Inferior parietal cortex (tissue), 1 donor: ENCODE results near the gene ZBTB47.

Experiments used
- DNase-seq: peaks from one replicate; pipeline ENCODE4 v3.0.0-alpha.2; 2016; ENCODE audit errors: extremely low spot score

Gene ZBTB47

DNA sequence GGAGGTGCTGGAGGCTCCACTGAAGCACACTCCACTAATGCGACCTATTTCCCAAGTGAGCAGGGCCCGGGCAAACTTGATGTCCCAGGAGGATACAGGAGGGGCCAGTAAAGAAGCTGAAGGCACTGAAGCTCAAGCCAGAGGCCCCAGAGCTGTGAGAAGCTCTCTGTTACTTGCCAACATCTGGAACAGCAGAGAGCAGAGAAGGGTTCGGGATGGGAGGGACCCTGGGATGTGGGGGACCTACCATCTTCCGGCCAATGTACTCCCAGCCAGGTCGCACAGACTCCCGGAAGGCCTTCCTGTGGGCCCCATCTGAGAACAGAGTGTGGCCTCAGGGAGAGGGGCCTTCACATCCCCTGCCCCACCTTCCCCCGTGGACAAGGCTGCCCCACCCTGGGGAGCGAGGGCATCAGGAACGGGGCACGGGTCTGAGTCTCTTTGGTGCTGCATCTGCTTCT lies 46.0 kb downstream of the ZBTB47 start:
- DNase-seq = no peak

DNA sequence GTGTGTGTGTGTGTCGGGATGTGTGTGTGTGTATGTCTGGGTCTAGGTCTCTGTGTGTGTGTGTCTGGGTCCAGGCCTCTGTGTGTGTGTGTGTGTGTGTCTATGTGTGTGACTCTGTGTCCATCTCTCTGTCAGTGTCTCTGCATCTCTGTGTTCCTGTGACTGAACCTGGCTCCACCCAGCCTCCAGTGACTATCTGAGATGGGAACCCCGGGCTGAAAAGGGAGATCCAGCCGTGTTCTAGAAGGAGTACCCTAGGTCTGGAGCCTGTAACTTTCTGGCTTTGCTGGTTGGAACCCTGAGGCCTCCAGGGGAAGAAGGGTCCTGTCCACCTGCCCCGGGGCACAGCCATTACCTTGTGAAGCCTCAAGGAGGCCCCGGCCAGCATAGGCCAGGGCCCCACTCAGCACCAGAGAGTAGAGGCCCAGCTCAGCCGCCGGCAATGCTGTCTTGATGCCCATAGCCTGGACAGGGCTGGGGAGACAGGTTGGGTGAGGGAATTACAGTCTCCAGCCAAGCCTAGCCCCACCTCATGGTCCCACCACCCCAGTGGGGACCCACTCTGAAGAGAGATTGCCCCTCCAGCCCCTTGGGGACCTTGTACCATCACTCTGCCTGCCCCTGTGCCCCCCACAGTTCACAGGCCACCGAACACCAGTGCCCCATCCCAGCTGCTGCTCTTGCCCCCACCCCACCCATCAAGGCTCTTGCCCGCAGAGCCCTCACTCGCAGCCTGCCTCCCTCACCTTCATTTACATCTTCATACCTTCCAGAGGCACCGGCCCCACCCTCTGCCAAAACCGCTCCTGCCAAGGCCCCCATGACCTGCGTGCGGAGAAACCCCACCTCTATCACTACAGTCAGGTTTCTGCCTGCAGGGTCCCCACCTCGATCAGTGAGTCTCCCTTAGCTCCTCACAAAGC lies 47.1 kb downstream of the ZBTB47 start:
- no peak for DNase-seq

DNA sequence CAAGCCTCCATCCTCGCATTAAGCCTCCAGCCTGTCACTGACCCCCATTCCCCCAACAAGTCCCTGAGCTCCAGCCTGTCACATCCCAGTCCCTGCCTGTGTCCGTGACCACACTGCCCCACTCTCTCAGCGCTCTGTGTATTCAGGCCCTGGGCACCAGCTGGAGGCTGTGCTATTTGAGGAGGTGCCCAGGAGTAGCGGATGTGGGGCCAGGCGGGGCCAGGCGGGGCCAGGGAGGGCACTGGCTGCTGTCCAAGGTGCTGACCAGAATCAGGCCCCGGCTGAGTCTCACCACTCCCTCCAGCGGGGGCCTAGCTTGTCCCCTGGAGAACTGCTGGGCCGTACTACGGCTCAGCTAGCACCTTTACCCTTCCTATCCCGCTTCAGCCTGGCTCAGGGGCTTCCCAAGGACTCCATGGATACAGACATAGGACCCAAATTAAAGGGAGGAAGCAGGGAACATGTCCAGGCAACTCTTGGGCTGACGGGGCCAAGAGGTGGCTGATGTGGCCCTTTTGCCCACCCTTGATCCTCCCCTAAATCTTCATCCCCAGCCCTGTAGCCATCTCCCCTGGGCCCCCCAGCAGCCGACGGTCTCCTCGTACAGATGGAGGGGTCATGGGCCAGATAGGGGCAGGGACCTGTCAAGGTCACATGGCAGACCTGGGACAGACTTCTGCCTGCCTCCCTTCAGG lies 48.0 kb downstream of the ZBTB47 start:
- peak; percentile 70 for DNase-seq

DNA sequence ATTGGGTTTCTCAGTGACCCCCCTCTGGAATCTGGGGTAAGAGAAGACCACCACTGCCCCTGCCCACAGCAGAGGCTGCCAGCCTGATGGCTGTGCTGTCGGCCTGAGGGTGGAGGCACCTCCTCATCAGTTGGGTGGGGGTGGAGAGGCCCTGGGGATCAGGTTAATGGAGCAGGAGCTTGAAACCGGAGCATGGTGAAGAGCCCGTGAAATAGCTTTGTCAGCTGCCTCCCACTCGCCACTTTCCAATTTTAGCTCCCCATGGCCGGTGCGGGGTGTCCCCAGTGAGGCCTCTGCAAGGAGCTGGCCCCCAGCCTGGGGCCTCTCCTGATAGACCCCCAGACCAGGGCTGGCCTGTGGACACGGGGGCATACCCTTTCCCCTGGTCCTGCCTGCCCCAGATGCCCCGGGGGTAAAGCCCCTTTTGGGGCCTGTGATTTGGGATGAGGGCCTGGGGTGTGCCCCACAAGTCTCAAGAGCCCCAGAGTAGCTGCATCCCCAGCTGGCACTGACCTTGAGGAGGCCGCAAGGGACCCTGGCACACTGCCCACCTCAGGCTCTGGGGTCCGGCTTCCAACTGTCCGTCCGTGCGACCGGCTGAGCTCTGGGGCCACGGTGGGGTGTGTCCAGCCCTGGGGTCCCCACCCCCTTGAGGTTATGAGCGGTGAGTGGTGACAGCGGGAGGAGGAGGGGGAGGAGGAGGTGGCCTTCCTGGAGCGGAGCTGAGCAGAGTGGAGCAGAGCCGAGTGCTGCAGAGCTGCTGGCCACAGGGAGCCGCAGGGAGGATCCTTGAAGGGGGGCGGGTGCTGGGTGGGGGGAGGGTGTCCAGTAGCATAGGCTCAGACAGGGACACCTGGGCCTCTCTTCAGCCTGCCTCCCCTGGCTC lies 48.8 kb downstream of the ZBTB47 start, which contains the start of gene HHATL:
Gene HHATL, minus strand, starts transcription at position 733 of the 886 bp plus-strand sequence. CDS start 1,972 bp downstream, outside the sequence.
- no peak for DNase-seq

DNA sequence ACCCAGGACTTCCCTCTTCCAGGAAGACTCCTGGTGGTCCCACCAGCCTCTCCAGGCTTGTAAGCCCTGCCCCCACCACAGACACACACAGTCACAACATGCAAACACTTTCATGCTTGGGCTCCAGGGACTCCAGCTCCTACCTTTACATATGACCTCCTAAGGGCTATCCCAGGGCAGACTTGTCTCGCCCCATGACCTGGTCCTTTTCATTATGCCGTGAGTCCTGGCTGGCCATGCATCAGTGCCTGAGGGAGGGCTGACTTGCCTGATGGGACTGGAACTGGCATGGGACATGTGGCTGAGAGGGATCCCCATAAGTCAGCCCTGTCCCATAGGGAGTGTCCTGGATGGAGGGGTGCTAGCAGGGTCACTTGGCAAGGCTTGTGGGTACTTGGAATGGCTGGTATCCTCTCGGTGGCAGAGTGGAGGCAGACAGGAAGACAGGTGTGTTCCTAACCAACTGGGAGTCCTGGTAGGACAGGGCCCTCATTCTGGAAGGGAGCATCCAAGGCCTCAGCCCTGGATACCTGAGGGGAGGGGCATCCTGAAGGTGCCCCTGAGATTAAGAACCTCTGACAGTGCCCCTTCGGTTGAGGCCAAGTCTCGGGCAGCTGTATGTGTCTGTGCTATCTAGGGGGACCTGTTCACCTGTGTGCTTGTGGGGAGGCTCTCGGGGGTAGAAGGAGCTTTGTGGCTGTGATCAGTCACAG lies 49.6 kb downstream of the ZBTB47 start:
- no peak for DNase-seq

DNA sequence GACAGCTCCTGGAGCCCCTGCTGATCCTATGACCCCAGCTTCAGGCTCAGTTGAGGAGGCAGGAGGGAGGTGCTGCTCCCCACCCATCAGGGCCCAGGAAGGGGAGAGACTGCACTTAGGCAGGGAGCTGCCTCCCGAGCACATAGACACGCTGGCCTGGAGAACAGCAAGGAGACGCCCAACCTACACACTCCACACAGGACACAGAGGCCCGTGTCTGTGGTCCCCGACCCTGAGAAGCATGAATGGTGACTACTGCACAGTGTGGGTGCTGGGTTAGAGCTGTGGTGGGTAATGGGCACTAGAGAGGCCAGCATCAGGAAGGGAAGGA lies 50.2 kb downstream of the ZBTB47 start:
- DNase-seq = no peak

DNA sequence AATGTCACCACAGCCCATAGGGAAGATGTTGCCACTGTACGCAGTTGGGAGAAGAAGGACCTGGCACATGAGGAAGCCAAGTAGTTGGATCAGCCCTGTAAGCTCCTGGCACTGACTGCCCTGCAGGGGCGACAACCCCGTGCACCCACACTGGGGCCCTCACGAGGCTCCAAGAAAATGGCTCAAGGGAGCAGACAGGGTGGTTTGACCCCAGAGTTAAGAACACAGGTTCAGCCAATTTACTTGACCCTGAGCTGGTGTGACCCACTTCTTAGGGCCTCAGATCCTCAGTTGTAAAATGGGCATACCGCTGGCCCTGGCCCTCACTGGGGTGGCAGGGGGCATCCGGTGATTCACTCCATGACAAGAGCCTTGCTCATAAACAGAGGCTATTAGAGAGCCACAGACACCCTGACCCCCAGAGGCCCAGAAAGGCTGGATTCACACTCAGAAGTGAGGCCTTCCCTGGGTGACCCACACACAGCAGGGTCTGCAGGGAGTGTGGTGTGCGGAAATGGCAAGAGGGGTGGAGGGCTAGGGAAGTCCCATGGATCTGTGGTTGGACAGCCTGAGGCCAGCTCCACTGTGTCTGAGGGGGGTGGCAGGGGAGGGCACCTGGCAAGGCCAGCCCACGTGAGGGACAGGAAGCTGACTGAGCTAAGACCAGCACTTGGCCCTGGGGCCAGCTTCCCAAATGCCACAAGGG lies 50.8 kb downstream of the ZBTB47 start:
- DNase-seq = no peak

DNA sequence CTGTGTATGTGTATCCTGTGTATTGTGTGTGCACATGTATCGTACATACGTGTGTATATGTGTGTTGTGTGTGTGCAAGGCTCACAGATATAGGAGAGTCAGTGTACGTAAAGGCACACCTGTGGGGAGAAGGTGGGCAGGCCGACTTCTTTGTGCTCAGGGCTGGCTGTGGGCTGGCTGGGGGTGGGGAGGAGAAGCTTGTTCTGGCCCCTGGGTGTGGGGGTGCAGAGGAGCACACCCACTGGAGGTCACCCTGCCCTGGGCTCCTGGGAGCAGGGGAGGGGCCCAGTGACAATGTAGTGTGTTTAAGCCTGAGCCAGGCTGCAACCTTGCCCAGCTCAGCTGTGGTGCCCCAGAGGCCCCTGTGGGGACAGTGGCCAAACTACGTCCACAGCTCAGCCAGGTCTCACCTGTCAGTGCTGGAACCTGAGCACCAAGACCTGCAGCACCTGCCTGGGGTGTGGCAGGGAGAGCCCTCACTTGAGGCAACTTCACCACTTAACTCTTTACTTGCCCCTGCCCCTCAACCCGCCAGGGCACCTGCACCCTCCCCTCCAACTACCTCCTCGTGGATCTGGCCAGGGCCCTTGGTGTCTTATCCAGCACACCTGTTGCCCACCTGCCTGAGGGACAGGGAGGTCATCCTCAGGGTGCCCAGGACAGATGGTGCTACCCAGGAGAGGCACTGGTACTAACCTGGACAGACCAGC lies 51.7 kb downstream of the ZBTB47 start:
- no peak for DNase-seq

DNA sequence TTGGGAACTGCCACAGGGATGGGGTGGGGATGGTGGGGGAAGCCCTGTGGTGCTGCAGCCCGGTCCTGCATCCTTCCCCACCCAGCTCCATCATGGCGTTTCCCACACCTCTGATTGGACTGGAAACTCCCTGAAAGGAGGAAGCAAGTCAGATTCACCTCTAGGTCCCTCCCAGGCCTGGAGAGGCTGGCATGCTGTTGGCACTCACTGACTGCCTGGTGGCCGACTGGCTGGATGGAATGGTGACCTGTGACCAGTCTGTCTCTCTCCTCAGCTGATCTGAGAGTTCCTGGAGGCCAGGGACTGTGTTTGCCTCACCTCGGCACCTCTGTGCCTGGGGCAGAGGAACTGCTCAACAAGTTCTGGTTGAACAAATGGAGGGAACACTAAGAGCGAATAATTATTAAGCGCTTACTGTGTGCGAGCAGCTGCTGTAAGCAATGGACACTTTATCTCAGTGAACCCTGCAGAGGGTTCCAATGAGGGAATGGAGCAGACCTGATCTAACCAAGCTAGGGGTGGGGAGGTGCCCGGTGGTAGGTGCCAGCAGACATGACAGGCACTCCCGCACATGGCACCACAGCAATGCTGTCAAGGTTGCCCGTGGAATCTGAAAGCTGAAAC lies 52.6 kb downstream of the ZBTB47 start:
- no peak for DNase-seq

DNA sequence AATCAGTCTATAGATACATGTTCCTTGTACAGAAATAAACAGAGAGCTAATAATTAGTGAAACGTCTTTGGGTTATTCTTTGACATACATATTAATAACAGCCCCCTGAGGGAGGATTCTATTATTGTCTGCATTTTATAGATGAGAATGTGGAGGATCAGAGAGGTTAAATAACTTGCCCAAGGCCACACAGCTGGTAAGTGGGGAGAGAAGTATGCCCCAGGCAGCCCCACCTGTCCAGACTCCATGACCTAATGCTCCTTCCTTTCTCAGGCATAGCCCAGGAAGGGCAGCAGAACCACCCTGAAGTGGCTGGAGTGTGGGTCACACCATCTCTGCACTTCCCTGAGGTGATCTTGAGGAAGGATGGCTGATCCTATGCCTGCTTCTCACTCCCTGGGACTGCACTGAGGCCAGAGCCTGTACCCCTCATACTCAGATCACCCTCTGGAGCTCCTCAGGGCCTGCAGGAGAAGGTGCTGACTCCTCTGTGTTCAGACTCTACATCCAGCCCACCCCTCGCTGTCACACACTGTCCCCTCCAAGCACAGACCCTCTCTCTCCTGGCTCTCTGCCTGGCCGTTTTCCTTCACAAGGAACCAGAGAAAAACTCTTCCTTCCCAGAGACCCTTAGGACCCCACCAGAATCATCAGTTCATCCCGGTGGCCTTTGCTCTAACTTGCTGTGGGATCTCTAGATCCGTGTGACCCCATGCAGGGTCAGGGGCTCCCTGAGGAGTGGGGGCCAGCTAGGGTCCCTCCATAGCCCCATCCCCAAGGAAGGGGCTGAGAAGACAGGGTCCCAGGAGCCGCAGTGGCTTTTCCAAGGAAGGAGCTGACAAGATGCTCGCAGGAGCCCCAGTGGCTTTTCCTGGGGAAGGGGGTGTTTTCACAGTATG lies 53.5 kb downstream of the ZBTB47 start:
- DNase-seq = no peak

DNA sequence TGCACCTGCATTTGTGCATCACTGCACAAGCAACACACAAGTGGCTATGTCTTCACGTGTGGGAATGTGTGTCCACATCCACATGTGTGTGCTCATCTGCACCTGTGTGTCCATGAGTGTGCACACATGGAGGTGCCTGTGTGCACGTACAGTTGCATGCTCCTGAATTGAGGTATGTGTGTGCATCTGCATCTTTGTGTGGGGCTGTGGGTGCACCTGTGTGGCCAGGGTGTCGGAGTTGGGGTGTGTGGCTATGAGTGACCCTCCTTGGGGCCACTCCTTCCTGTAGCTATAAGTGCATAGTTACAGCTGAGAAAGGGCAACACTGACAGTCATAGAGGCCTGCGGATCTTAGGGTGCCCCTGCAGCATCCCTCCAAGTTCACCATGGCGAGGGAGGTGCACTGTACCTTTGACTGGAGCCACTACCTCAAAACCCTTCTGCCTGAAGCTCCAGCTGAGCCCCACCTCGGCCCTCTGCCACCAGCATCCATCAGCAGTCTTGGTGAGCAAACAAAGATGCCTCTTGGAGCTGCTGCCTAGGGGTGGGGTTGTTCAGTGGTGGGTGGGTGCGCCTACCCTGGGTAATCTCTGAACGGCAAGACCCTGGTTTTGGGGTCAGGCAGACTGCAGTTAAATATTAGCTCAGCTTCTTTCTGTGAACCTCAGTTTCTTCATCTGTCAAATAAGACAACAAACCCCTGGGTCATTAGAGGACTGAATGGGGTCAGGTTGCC lies 54.3 kb downstream of the ZBTB47 start:
- no peak for DNase-seq

DNA sequence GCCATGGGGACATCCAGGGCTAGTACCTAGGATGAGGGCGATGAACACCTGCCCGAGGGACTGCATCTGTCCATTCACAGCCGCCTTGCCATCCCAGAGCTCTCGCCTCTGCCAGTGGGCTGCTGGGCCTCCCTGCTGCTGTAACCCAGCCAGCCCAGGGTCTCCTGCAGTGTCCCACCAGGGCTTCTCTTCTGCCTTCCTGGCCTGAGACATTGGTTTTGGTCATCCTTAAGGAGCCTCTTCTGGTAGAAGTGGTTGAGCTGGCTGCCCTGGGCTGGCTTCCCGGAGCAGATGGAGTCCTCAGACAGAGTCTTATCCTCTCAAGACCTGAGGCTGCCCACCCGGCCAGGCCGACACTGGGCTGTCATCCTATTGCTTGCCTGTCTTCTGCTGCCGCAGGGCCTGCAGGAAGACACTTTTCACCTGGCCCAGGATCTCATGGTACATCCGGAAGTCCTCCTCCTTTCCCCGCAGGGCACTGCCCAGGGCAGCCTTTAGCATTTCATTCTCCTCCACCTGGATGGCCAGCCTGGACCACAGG lies 55.2 kb downstream of the ZBTB47 start:
- DNase-seq = no peak

DNA sequence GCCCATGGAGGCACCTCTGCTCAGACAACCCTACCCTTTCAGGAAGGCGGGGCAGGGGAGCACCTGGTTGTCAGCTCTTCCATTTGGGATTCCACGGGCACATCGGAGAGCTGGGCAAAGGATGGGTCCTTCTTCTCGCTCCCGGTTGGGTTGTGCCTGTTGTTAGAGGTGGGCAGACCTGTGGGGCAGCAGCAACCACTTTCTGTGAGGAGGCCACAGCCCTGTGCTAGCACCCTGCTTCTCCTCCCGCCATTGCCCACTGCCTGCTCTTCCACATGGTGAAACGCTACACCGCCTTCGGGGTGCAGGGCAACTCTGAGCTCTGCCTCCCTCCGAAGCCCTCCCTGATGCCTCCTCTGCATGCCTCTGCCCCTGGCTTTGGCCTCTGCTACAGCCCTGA lies 56.1 kb downstream of the ZBTB47 start:
- no peak for DNase-seq

DNA sequence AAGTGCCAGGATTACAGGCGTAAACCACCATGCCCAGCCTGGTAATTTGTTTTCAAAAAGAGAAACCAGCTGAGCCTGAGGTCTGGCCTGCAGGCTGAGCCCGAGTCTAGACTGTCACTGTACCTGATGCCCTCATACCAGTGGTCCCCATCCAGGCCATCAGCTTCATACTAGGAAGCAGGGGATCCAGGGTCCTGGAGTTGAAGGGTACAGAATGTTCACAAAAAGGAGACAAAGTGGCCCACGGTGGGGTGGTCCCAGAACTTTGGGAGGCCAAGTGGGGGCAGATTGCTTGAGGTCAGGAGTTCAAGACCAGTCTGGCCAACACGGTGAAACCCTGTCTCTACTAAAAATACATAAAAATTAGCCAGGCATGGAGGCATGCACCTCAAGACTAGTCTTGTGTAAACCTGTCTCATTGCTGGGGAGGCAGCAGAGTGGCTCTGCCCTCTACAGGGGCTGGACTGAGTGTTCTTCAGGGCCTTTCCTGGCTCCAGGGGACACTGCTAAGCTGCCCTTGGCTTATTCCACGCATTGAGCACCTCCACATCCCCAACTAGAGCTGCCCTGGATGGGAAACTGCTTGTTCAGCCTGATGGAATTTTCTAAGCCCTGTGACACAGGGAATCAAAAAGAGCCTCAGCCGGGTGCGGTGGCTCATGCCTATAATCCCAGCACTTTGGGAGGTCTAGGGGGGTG lies 57.0 kb downstream of the ZBTB47 start:
- DNase-seq = no peak

DNA sequence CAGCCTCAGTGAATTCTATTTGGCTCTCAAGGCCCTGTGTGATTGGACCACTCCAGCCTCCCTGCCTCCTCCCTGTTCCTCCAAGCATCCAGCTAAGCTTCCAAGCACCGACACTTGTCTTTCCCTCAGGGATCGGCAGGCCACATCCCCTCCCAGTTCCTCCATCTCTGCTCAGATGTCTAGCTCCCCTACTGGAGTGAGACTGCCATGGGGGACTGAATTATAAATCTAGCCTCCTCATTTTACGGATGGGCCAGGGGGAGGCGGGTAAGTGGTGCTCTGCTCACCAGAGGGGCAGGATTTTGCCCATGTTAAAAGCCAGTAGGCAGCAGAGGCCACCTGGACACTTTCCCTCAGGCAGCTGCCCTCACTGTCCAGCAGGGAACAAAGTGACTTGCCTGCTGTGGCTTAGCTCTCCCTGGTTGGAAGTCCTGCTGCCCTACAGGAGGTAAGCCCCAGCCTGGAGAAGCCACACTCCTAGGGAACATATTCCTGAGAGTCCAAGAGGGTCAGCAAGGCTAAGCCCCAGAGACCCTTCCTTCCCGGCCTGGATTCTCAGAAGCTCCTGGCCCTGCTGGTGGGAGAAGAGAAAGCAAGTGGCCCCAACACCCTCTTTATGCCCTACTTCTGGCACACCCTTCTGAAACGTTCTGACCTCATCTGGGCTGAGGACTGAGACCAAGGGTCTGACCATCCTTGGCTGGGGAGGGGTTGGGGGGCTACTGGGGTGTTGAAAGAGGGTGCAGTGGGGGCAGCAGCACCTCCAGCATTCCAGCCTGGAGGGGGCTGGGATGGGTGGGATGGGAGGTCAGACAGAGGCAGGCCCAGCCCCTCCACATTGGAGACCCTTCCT lies 58.2 kb downstream of the ZBTB47 start:
- DNase-seq = no peak

DNA sequence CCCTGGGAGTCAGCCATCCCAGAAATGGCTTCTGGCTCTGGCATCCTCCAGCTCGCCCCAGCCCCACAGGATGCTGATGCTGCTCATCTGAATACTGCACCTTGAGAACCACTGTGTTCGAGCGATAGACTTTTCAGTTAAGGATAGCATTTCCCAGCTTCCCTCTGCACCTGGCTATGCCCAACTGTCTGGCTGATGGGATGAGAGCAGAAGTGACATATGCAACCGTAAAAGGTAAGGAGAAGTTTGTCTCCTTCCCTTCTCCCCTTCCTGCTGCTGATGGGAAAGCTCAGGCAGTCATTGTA lies 58.8 kb downstream of the ZBTB47 start:
- no peak for DNase-seq
